Spleen (tissue), 11 donors: ENCODE results near the gene IFNL2. TPM values are rescaled to one million over a fixed set of nuclear protein-coding genes. Genes with fewer than 3 reads are reported as not detected.

Source experiments
- DNase-seq: peaks from one replicate; pipeline ENCODE4 v3.0.0-alpha.2; 2020
- H3K27ac ChIP-seq, 8 donors: fragments of 200-600 bp; sonication (generic) in 7 of 8; 1 replicate in 4 of 8; 2 replicates in 4 of 8; pipeline versions ENCODE4 v1.5.0 to v1.8.0; 2016 to 2021; ENCODE audit warnings: inconsistent platforms in 4 of 8, mild to moderate bottlenecking in 4 of 8, moderate library complexity in 1 of 8
- H3K27me3 ChIP-seq, 7 donors: fragments of 200-600 bp; sonication (generic) in 6 of 7; replicated peaks in 1 of 7; 1 replicate in 4 of 7; 2 replicates in 3 of 7; pipeline versions ENCODE4 v1.5.0 to v1.8.0; 2016 to 2021; ENCODE audit warnings: inconsistent platforms in 3 of 7, mild to moderate bottlenecking in 1 of 7
- H3K36me3 ChIP-seq, 6 donors: fragments of 200-600 bp; sonication (generic) in 5 of 6; 1 replicate in 4 of 6; 2 replicates in 2 of 6; pipeline versions ENCODE4 v1.5.0 to v1.8.0; 2016 to 2021; ENCODE audit warnings: inconsistent platforms in 2 of 6
- H3K4me1 ChIP-seq, 6 donors: fragments of 200-600 bp; sonication (generic) in 5 of 6; 1 replicate in 3 of 6; 2 replicates in 3 of 6; pipeline versions ENCODE4 v1.5.0 to v1.8.0; 2016 to 2021; ENCODE audit warnings: inconsistent platforms in 3 of 6
- H3K4me3 ChIP-seq, 8 donors: fragments of 200-600 bp; sonication (generic) in 7 of 8; 1 replicate in 4 of 8; 2 replicates in 4 of 8; pipeline versions ENCODE4 v1.5.0 to v1.8.0; 2016 to 2021; ENCODE audit warnings: inconsistent platforms in 4 of 8, mild to moderate bottlenecking in 4 of 8, moderate library complexity in 2 of 8
- H3K9me3 ChIP-seq, 8 donors: fragments of 200-600 bp; sonication (generic) in 7 of 8; 1 replicate in 4 of 8; 2 replicates in 4 of 8; pipeline versions ENCODE4 v1.5.0 to v1.8.0; 2016 to 2021; ENCODE audit warnings: inconsistent platforms in 4 of 8
- POLR2A ChIP-seq, 3 donors: fragments of 450-650 bp; IDR thresholded peaks; one replicate each; pipeline ENCODE4 v1.5.1; 2017; ENCODE audit warnings: antibody characterized with exemption in 3 of 3, mild to moderate bottlenecking in 1 of 3
- POLR2AphosphoS5 ChIP-seq, 3 donors: sonication (generic); formaldehyde crosslinking; IDR thresholded peaks; one replicate each; pipeline ENCODE4 v1.5.1; 2017; ENCODE audit warnings: antibody characterized with exemption in 3 of 3
- WGBS, 5 donors: extraction: QIAGEN DNeasy Blood & Tissue Kit in 3 of 5; methylation state at CpG; one replicate each; pipeline versions ENCODE4 v1.1.5 to v1.1.7; 2013 to 2018; 5-methylcytosine and 5-hydroxymethylcytosine counted together
- intact Hi-C: fragments of 100-400 bp; cut with DNase I; formaldehyde crosslinking; loops from one replicate; pipeline ENCODE4 v1.15.0; 2023; ENCODE audit warnings: low total_unique reads
- polyA plus RNA-seq, 3 donors: library from polyadenylated mRNA; stranded (reverse); fragments of 200-250 nt; gene quantifications; one replicate each; pipeline ENCODE4 v1.2.1, GENCODE V29; 2013
- total RNA-seq, 7 donors: library from RNA; depleted of rRNA in 3 of 7; stranded (reverse); fragments of >200 nt in 3 of 7; fragmentation: NEBNext Ultra II Directional in 4 of 7; extraction: Animal tissue kit (Norgen Biotek cat#: 25700) in 4 of 7; gene quantifications; one replicate each; pipeline versions ENCODE4 v1.1.0 to v1.2.1, GENCODE V29; 2016 to 2021
- TF ChIP-seq, protein P1 (sequence below), 11 experiments: fragments of 200-600 bp in 7 of 11; fragments of 450-650 bp in 4 of 11; sonication (generic) in 4 of 11; IDR thresholded peaks in 8 of 11; conservative IDR thresholded peaks in 3 of 11; 1 replicate in 7 of 11; 2 replicates in 4 of 11; pipeline versions ENCODE4 v1.4.0 to v1.8.0; 2016 to 2021; ENCODE audit warnings: antibody characterized with exemption in 11 of 11, inconsistent platforms in 4 of 11, mild to moderate bottlenecking in 1 of 11
- donor health status: healthy with polysubstance abuse.
- donor health status: DM: no; HTN: no; CAD: no; lungs with moderate emphysema.
- donor health status: DM: no; HTN: no; CAD: no.
- donor health status: Bipolar disorder and iron deficiency.
- donor health status: healthy.
- donor health status: DM: no; HTN: no; CAD: no.
- donor health status: DM: yes; HTN: yes; CAD: no.

Gene IFNL2
- total and polyA plus RNA-seq, 10 donors, result not detected

DNA sequence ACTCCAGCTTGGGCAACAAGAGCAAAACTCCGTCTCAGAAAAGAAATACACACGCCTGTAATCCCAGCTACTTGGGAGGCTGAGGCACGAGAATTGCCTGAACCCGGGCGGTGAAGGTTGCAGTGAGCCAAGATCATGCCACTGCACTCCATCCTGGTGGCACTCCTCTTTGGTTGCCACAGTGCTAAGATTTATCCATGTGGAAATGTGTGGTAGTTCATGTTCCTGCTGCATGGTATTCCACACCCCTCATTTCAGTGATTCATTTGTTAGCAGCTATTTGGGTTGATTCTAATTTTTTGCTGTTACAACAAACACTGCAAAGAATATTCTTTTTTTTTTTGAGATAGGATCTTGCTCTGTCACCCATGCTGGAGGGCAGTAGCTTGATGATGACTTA is 35.5 kb upstream of the IFNL2 start:
- 86 to 94% (median 90%) methylated on average over 5 of the region's 5 CpGs for WGBS, 5 donors
- intact Hi-C loops, result no loop called here
- Histone ChIP-seq H3K27me3 (peaks cover 0 to 18% (median 0%) of the 10 kb centered on the region in 7 donors), H3K4me1 (peaks cover 0 to 7% (median 5%) of the 10 kb centered on the region in 6 donors), H3K27ac (no peak overlapping the region), H3K36me3 (no peaks in the 10 kb centered on the region), H3K9me3 (no peaks in the 10 kb centered on the region), H3K4me3 (no peak overlapping the region)
- no peak for DNase-seq
- TF ChIP-seq POLR2AphosphoS5 (IDR thresholded peaks at IDR 0.05) (no peak), POLR2A (IDR thresholded peaks at IDR 0.05) (no peak)
- TF ChIP-seq, protein P1, sequence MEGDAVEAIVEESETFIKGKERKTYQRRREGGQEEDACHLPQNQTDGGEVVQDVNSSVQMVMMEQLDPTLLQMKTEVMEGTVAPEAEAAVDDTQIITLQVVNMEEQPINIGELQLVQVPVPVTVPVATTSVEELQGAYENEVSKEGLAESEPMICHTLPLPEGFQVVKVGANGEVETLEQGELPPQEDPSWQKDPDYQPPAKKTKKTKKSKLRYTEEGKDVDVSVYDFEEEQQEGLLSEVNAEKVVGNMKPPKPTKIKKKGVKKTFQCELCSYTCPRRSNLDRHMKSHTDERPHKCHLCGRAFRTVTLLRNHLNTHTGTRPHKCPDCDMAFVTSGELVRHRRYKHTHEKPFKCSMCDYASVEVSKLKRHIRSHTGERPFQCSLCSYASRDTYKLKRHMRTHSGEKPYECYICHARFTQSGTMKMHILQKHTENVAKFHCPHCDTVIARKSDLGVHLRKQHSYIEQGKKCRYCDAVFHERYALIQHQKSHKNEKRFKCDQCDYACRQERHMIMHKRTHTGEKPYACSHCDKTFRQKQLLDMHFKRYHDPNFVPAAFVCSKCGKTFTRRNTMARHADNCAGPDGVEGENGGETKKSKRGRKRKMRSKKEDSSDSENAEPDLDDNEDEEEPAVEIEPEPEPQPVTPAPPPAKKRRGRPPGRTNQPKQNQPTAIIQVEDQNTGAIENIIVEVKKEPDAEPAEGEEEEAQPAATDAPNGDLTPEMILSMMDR (IDR thresholded peaks at IDR 0.05 in 8 of 11, conservative IDR thresholded peaks at IDR 0.05 in 3 of 11), result no peak

DNA sequence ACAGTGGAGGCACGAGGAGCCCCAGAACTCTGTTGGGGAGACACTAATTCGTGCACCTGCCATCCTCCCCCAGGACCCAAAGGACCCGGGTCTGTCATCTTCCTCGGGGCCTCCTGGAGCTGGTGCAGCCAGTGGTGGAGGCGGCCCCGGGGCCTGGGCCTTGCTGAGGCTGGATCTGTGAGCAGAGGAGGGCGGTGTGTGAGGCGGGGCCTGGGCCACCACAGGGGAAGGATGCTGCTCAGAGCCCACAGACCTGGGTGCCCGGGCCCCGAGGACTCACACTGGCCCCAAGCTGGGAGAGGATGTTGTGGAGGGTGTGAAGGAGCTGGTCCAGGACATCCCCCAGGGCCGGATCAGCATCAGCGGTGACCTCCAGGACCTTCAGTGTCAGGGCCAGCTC is 31.7 kb upstream of the IFNL2 start:
- H3K4me1 ChIP-seq, result peaks cover 0 to 14% (median 11%) of the 10 kb centered on the region in 6 donors
- peak; percentile 85 for DNase-seq
- intact Hi-C loops, result no loop called here
- WGBS, 5 donors, result 64 to 73% (median 68%) methylated on average over 12 of the region's 12 CpGs
- H3K27me3 ChIP-seq, result peaks cover 0 to 20% (median 0%) of the 10 kb centered on the region in 7 donors
- no peaks in the 10 kb centered on the region for H3K36me3 ChIP-seq
- peak overlapping the region in 3 of 8 donors; percentile 4 to 50 (median 48) for H3K27ac ChIP-seq
- no peak overlapping the region for H3K4me3 ChIP-seq
- TF ChIP-seq POLR2AphosphoS5 (IDR thresholded peaks at IDR 0.05) (peak in 1 of 3 donors; percentile 12), POLR2A (IDR thresholded peaks at IDR 0.05) (no peak)
- TF ChIP-seq, protein P1 (IDR thresholded peaks at IDR 0.05 in 8 of 11, conservative IDR thresholded peaks at IDR 0.05 in 3 of 11), result no peak
- no peaks in the 10 kb centered on the region for H3K9me3 ChIP-seq

DNA sequence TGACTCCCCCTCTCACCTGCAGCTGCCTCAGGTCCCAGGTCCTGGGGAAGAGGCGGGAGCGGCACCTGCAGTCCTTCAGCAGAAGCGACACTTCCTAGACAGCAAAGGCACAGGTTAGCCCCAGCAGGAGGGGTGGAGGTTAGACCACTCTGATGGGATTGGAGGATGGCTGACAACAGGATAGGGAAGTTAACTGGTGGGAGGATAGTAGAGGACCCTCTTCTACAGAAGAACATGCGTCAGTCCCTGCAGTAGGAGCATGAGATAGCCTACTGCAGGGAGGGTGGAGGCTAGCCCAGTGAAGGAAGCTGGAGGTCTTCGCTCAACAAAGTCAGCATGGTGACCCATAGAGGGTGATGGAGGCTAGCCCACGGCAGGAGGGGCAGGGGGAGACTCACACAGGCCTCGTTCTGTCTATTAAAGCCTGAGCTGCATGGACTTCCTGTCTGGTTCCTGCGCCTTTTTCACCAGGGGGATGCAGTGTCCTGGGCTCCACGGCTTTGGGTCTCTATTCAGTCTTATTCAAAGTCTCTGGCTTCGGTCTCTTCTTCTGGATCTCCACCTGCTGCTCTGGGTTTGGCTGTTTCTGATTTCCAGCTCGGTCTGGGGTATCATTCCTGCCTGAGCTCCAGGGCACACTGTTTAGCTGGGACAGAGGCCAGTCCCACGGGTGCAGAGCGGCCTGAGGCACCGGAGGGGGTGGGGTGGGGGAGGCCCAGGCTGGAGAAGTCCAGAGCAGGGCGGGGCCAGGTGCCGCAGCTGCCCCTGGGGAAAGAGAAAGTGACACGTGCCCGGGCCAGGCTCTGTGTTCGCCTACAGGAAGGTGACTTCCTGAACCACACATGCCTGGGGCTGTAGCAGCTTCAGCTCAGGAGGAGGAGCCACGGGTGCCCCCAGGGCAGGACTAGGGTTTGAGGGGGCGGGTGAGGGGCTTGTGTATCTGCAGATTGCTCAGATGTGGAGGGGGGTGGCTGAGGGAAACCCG is 30.7 kb upstream of the IFNL2 start:
- H3K4me1 ChIP-seq, result peaks cover 0 to 14% (median 11%) of the 10 kb centered on the region in 6 donors
- H3K9me3 ChIP-seq, result no peaks in the 10 kb centered on the region
- intact Hi-C loops, result no loop called here
- H3K4me3 ChIP-seq, result peak overlapping the region in 2 of 8 donors; percentile 14 to 45
- H3K27ac ChIP-seq, result peak overlapping the region in 3 of 8 donors; percentile 48 to 57 (median 50)
- WGBS, 5 donors, result 32 to 43% (median 33%) methylated on average over 19 to 22 of the region's 22 CpGs
- peaks cover 0 to 20% (median 0%) of the 10 kb centered on the region in 7 donors for H3K27me3 ChIP-seq
- TF ChIP-seq POLR2AphosphoS5 (IDR thresholded peaks at IDR 0.05) (peak in 1 of 3 donors; percentile 50), POLR2A (IDR thresholded peaks at IDR 0.05) (no peak)
- no peaks in the 10 kb centered on the region for H3K36me3 ChIP-seq
- peak; percentile 88 for DNase-seq

- Histone ChIP-seq H3K9me3 (no peaks in the 10 kb centered on the region), H3K27ac (peak overlapping the region in 2 of 8 donors; percentile 48 to 50), H3K4me1 (peaks cover 0 to 14% (median 11%) of the 10 kb centered on the region in 6 donors), H3K27me3 (peaks cover 0 to 18% (median 0%) of the 10 kb centered on the region in 7 donors), H3K4me3 (peak overlapping the region in 1 of 8 donors; percentile 45), H3K36me3 (no peaks in the 10 kb centered on the region)
- TF ChIP-seq POLR2AphosphoS5 (IDR thresholded peaks at IDR 0.05) (no peak), POLR2A (IDR thresholded peaks at IDR 0.05) (no peak)
- TF ChIP-seq, protein P1 (IDR thresholded peaks at IDR 0.05 in 8 of 11, conservative IDR thresholded peaks at IDR 0.05 in 3 of 11), result no peak
- 79 to 91% (median 85%) methylated on average over 6 of the region's 6 CpGs for WGBS, 5 donors
- intact Hi-C loops, result no loop called here
- DNase-seq, result peak; percentile 18
These were observed 30.0 kb upstream of the IFNL2 start for GRCh38 chr19:39238209-39238608.
